IMR-90 (cell line): Measurements from ENCODE around the gene TAF7. TPM values are rescaled to one million over a fixed set of nuclear protein-coding genes. Genes with fewer than 3 reads are reported as not detected.

Experiments
- ATAC-seq: fragments of 200-7000 bp; cut with Tn5 transposase; 2 replicates; pipeline ENCODE4 v1.9.1; 2020; ENCODE audit warnings: low read depth, mild to moderate bottlenecking, moderate library complexity
- BruUV-seq: library from RNA; stranded (reverse); fragments of 400-500 nt; replicated peaks from 2 replicates; lab custom pipeline; 2021; lab: Mats Ljungman, UMichigan
- CTCF ChIA-PET: fragments of 300-600 bp; formaldehyde crosslinking; extraction: SDS; loops from one replicate; lab custom pipeline; 2021; ENCODE audit warnings: antibody characterized with exemption; lab: Yijun Ruan, JAX
- POLR2A ChIA-PET: fragments of 300-600 bp; sonication (Branson Sonifier 250); formaldehyde crosslinking; loops from one replicate; lab custom pipeline; 2022; ENCODE audit warnings: antibody characterized with exemption; ENCODE audit not compliant: unreplicated experiment; lab: Charles Lee
- DNase-seq: peaks from one replicate; pipeline ENCODE4 v3.0.0; 2013
- H2AFZ ChIP-seq: replicated peaks from 2 replicates; pipeline ENCODE3; 2013; ENCODE audit warnings: low read length, mild to moderate bottlenecking; ENCODE audit not compliant: poor library complexity
- H2AK5ac ChIP-seq: 2 replicates; pipeline ENCODE4 v1.6.1; 2013; ENCODE audit warnings: low read depth, low read length, inconsistent platforms
- H2AK9ac ChIP-seq: replicated peaks from 2 replicates; pipeline ENCODE3; 2013; ENCODE audit warnings: mild to moderate bottlenecking, low read depth, low read length, moderate library complexity; ENCODE audit not compliant: poor library complexity
- H2BK120ac ChIP-seq: 2 replicates; pipeline ENCODE4 v1.6.1; 2013; ENCODE audit warnings: low read depth, low read length, inconsistent platforms
- H2BK15ac ChIP-seq: 3 replicates; pipeline ENCODE4 v1.6.1; 2013; ENCODE audit warnings: low read depth, low read length, inconsistent platforms
- H2BK20ac ChIP-seq: 2 replicates; pipeline ENCODE4 v1.6.1; 2013; ENCODE audit warnings: low read depth, mild to moderate bottlenecking, inconsistent platforms, low read length, moderate library complexity
- H2BK5ac ChIP-seq: 2 replicates; pipeline ENCODE4 v1.6.1; 2013; ENCODE audit warnings: mild to moderate bottlenecking, low read depth, low read length, inconsistent platforms; ENCODE audit not compliant: poor library complexity, severe bottlenecking
- H3K14ac ChIP-seq: replicated peaks from 2 replicates; pipeline ENCODE4 v1.6.1; 2013; ENCODE audit warnings: low read depth, low read length, inconsistent platforms
- H3K18ac ChIP-seq: 2 replicates; pipeline ENCODE4 v1.6.1; 2013; ENCODE audit warnings: low read depth, low read length, control low read depth
- H3K23ac ChIP-seq: 2 replicates; pipeline ENCODE4 v1.6.1; 2013; ENCODE audit warnings: low read depth, low read length, inconsistent platforms
- H3K27ac ChIP-seq: 2 replicates; pipeline ENCODE4 v1.5.1; 2013; ENCODE audit warnings: mild to moderate bottlenecking, control low read depth, low read length; ENCODE audit not compliant: insufficient read depth
- H3K27me3 ChIP-seq: 2 replicates; pipeline ENCODE4 v1.6.1; 2013; ENCODE audit warnings: low read length; ENCODE audit not compliant: control insufficient read depth, insufficient read depth
- H3K36me3 ChIP-seq: 2 replicates; pipeline ENCODE4 v1.6.1; 2013; ENCODE audit warnings: low read length, mixed read lengths; ENCODE audit not compliant: control insufficient read depth, insufficient read depth
- H3K4ac ChIP-seq: 2 replicates; pipeline ENCODE4 v1.6.1; 2013; ENCODE audit warnings: low read depth, low read length, inconsistent platforms
- H3K4me1 ChIP-seq: 2 replicates; pipeline ENCODE4 v1.6.1; 2013; ENCODE audit warnings: low read length, mixed read lengths; ENCODE audit not compliant: control insufficient read depth, insufficient read depth
- H3K4me2 ChIP-seq: 2 replicates; pipeline ENCODE4 v1.6.1; 2013; ENCODE audit warnings: low read depth, mild to moderate bottlenecking, control low read depth, low read length, moderate library complexity
- H3K4me3 ChIP-seq: 2 replicates; pipeline ENCODE4 v1.5.1; 2013; ENCODE audit warnings: low read depth, mild to moderate bottlenecking, control low read depth, low read length, moderate library complexity; ENCODE audit not compliant: insufficient read depth
- H3K56ac ChIP-seq: 2 replicates; pipeline ENCODE4 v1.6.1; 2013; ENCODE audit warnings: low read length, inconsistent platforms; ENCODE audit not compliant: insufficient read depth; ENCODE audit errors: extremely low read depth
- H3K79me1 ChIP-seq, 2 experiments: 2 replicates each; pipeline ENCODE4 v1.6.1; 2013; ENCODE audit warnings: low read length in 2 of 2, inconsistent platforms in 1 of 2, low read depth in 1 of 2
- H3K9ac ChIP-seq: 2 replicates; pipeline ENCODE4 v1.6.1; 2013; ENCODE audit warnings: low read depth, low read length, control low read depth
- H3K9me1 ChIP-seq: 2 replicates; pipeline ENCODE4 v1.6.1; 2013; ENCODE audit warnings: low read length, inconsistent platforms; ENCODE audit not compliant: insufficient read depth
- H3K9me3 ChIP-seq: 2 replicates; pipeline ENCODE4 v1.6.1; 2013; ENCODE audit warnings: low read length; ENCODE audit not compliant: control insufficient read depth, insufficient read depth
- H4K20me1 ChIP-seq: 2 replicates; pipeline ENCODE4 v1.6.1; 2013; ENCODE audit warnings: low read length, inconsistent platforms; ENCODE audit not compliant: insufficient read depth
- H4K5ac ChIP-seq: 2 replicates; pipeline ENCODE4 v1.6.1; 2013; ENCODE audit warnings: mild to moderate bottlenecking, low read depth, low read length, control low read depth
- H4K8ac ChIP-seq, 2 experiments: 2 replicates each; pipeline ENCODE4 v1.6.1; 2013; ENCODE audit warnings: low read depth in 2 of 2, low read length in 2 of 2, control low read depth in 1 of 2, inconsistent platforms in 1 of 2
- H4K91ac ChIP-seq: 2 replicates; pipeline ENCODE4 v1.6.1; 2013; ENCODE audit warnings: low read depth, low read length, inconsistent platforms; ENCODE audit not compliant: insufficient read depth
- BHLHE40 ChIP-seq: fragments of 150-350 bp; IDR thresholded peaks from 2 replicates; pipeline ENCODE4 v1.6.1; 2016; ENCODE audit warnings: mild to moderate bottlenecking, low read depth, low read length
- CEBPB ChIP-seq: IDR thresholded peaks from 2 replicates; pipeline ENCODE4 v1.6.1; 2012; ENCODE audit warnings: low read depth, low read length, improper control_type of control experiment
- CHD1 ChIP-seq: IDR thresholded peaks from 2 replicates; pipeline ENCODE4 v1.6.1; 2012; ENCODE audit warnings: low read depth, low read length, improper control_type of control experiment
- CTCF ChIP-seq: conservative IDR thresholded peaks from 2 replicates; pipeline ENCODE4 v1.5.1; 2012; ENCODE audit warnings: mild to moderate bottlenecking, low read depth, low read length, improper control_type of control experiment
- FOS ChIP-seq: fragments of 150-350 bp; IDR thresholded peaks from 2 replicates; pipeline ENCODE4 v1.6.1; 2016; ENCODE audit warnings: low read depth, low read length
- MAFK ChIP-seq: IDR thresholded peaks from 2 replicates; pipeline ENCODE4 v1.6.1; 2012; ENCODE audit warnings: low read depth, low read length, improper control_type of control experiment
- MAZ ChIP-seq: IDR thresholded peaks from 2 replicates; pipeline ENCODE4 v1.6.1; 2012; ENCODE audit warnings: low read depth, mild to moderate bottlenecking, low read length, improper control_type of control experiment, moderate library complexity, borderline replicate concordance
- NFE2L2 ChIP-seq: fragments of 150-350 bp; IDR thresholded peaks from 2 replicates; pipeline ENCODE4 v1.6.1; 2016; ENCODE audit warnings: low read depth, mild to moderate bottlenecking, low read length
- POLR2A ChIP-seq: IDR thresholded peaks from 2 replicates; pipeline ENCODE4 v1.6.1; 2012; ENCODE audit warnings: mild to moderate bottlenecking, low read depth, low read length
- RAD21 ChIP-seq: IDR thresholded peaks from 2 replicates; pipeline ENCODE4 v1.6.1; 2012; ENCODE audit warnings: low read length, improper control_type of control experiment
- RCOR1 ChIP-seq: IDR thresholded peaks from 2 replicates; pipeline ENCODE4 v1.6.1; 2012; ENCODE audit warnings: mild to moderate bottlenecking, low read length, improper control_type of control experiment; ENCODE audit not compliant: insufficient replicate concordance
- SMC3 ChIP-seq: fragments of 150-350 bp; IDR thresholded peaks from 2 replicates; pipeline ENCODE4 v1.6.1; 2016; ENCODE audit warnings: low read depth, mild to moderate bottlenecking, antibody characterized with exemption, low read length, moderate library complexity
- WGBS, 2 experiments: methylation state at CpG; one replicate each; pipeline versions ENCODE4 v1.1.5 to v1.1.7; 2013; ENCODE audit warnings: missing lambda C conversion rate in 2 of 2; ENCODE audit not compliant: insufficient read length in 1 of 2; ENCODE audit errors: extremely low coverage in 2 of 2; 5-methylcytosine and 5-hydroxymethylcytosine counted together
- dilution Hi-C: fragments of 300-500 bp; cut with HindIII; formaldehyde crosslinking; loops from one replicate; pipeline ENCODE4 v1.14.3; 2018; ENCODE audit warnings: low sequenced_read_pairs; ENCODE audit not compliant: unreplicated experiment
- in situ Hi-C: fragments of 300-500 bp; cut with MboI; formaldehyde crosslinking; loops from 3 replicates; pipeline ENCODE4 v1.14.3; 2019; ENCODE audit warnings: low sequenced_read_pairs, inconsistent platforms, mixed read lengths
- intact Hi-C: fragments of 100-400 bp; cut with micrococcal nuclease; formaldehyde crosslinking; loops from 2 replicates; pipeline ENCODE4 v1.10.0; 2022
- polyA plus RNA-seq, 3 experiments: library from polyadenylated mRNA; depleted of rRNA; stranded (reverse); fragments of >200 nt; gene quantifications; 2 replicates each; pipeline ENCODE4 v1.2.3, GENCODE V29; 2012; ENCODE audit warnings: low replicate concordance in 1 of 3
- total RNA-seq: library from RNA; depleted of rRNA; stranded (reverse); fragments of >200 nt; gene quantifications from 2 replicates; pipeline ENCODE4 v1.2.3, GENCODE V29; 2012

The TAF7 gene
- total and polyA plus RNA-seq, 2 of the 4 experiments (the other 2 are of a cell fraction): 45.7 to 51.8 TPM

GRCh38 chr5:141366016-141366896, 45.7 kb upstream of the TAF7 start:
- whole genome bisulfite sequencing, 2 experiments: 24% methylated on average over 10 of the region's 46 CpGs; no CpG with 5 or more reads in 1 of the 2 experiments
- ChIA-PET CTCF (no interaction called here), POLR2A (no interaction called here)
- Histone ChIP-seq H3K4me3 (no peak overlapping the region), H3K4ac (no peak overlapping the region), H2BK5ac (no peak overlapping the region), H3K9me1 (no peaks in the 10 kb centered on the region), H3K9ac (no peak overlapping the region), H3K4me1 (peaks cover 2% of the 10 kb centered on the region; the same call in 1 of the 2 replicates), H2BK120ac (no peak overlapping the region), H4K20me1 (no peaks in the 10 kb centered on the region), H3K36me3 (peaks cover 20% of the 10 kb centered on the region), H2AK5ac (no peak overlapping the region), H4K5ac (no peak overlapping the region), H3K4me2 (no peak overlapping the region), H2BK20ac (no peak overlapping the region), H3K9me3 (peaks cover 51% of the 10 kb centered on the region), H3K14ac (no peak overlapping the region), H4K8ac (no peak overlapping the region), H2AK9ac (no peak overlapping the region), H4K91ac (no peak overlapping the region), H3K27ac (no peak overlapping the region), H2AFZ (no peak overlapping the region), H3K23ac (no peak overlapping the region), H3K79me1 (peaks cover 0 to 3% of the 10 kb centered on the region in 2 experiments; a peak in 1 of 4 replicates), H3K56ac (no peak overlapping the region), H3K18ac (no peak overlapping the region), H3K27me3 (peaks cover 2% of the 10 kb centered on the region; the same call in 1 of the 2 replicates), H2BK15ac (no peak overlapping the region)
- BruUV-seq: no TSS peak
- DNase-seq (no peak), ATAC-seq (no peak)
- intact Hi-C loops (no loop called here), in situ Hi-C loops (no loop called here), dilution Hi-C loops (no loop called here)
- no peak for TF ChIP-seq NFE2L2
- no peak for TF ChIP-seq MAFK
- no peak for TF ChIP-seq CHD1
- no peak for TF ChIP-seq MAZ
- TF ChIP-seq CEBPB: no peak
- TF ChIP-seq RAD21: no peak
- TF ChIP-seq BHLHE40: no peak
- TF ChIP-seq FOS: no peak
- no peak for TF ChIP-seq POLR2A
- no peak for TF ChIP-seq SMC3
- TF ChIP-seq CTCF: no peak
- no peak for TF ChIP-seq RCOR1
